HepG2 (cell line): ENCODE measurements around the gene TNN. TPM values are rescaled to one million over a fixed set of nuclear protein-coding genes. Genes with fewer than 3 reads are reported as not detected.

Experiments used
- ATAC-seq: fragments of 200-7000 bp; cut with Tn5 transposase; 3 replicates; pipeline ENCODE4 v1.9.1; 2020; ENCODE audit warnings: mild to moderate bottlenecking, moderate library complexity
- BruUV-seq: library from RNA; stranded (reverse); fragments of 400-500 nt; replicated peaks from 2 replicates; lab custom pipeline; 2021; lab: Mats Ljungman, UMichigan
- CTCF ChIA-PET: fragments of 300-600 bp; formaldehyde crosslinking; extraction: SDS; loops from one replicate; lab custom pipeline; 2021; ENCODE audit warnings: low total read pairs, inconsistent platforms, low intra/inter-chr PET ratio; lab: Yijun Ruan, JAX
- POLR2A ChIA-PET: fragments of 350-600 bp; sonication (Branson Sonifier 250); formaldehyde crosslinking; loops from one replicate; lab custom pipeline; 2020; ENCODE audit warnings: antibody characterized with exemption, inconsistent platforms; lab: Yijun Ruan, JAX
- DNase-seq: peaks from one replicate; pipeline ENCODE4 v3.0.0-alpha.2; 2015; ENCODE audit warnings: low spot score
- FAIRE-seq: peaks from 3 replicates; lab custom pipeline; 2011; peaks lifted over from hg19 to GRCh38; lab: Jason Lieb, UNC
- H2AFZ ChIP-seq: one replicate; pipeline ENCODE4 v1.6.1; 2011; ENCODE audit warnings: low read length, inconsistent platforms
- H3K27ac ChIP-seq: fragments of 300-600 bp; 3 replicates; pipeline ENCODE4 v1.8.0; 2011; ENCODE audit warnings: mixed run types, mild to moderate bottlenecking, mixed read lengths, low read length, inconsistent platforms; ENCODE audit not compliant: insufficient read depth; ENCODE audit errors: extremely low read length
- H3K27me3 ChIP-seq, 2 experiments: fragments of 200-600 bp in 1 of 2; 2 replicates in 1 of 2; 3 replicates in 1 of 2; pipeline versions ENCODE4 v1.6.0 to v1.8.0; 2011; ENCODE audit warnings: low read length in 2 of 2, mild to moderate bottlenecking in 2 of 2, moderate library complexity in 2 of 2, inconsistent platforms in 1 of 2; ENCODE audit not compliant: insufficient read depth in 2 of 2, control insufficient read depth in 1 of 2
- H3K36me3 ChIP-seq, 2 experiments: fragments of 200-600 bp in 1 of 2; replicated peaks in 1 of 2; 2 replicates in 1 of 2; 3 replicates in 1 of 2; pipeline versions ENCODE4 v1.5.1 to v1.8.0; 2011; ENCODE audit warnings: low read length in 2 of 2, inconsistent platforms in 1 of 2; ENCODE audit not compliant: insufficient read depth in 2 of 2, control insufficient read depth in 1 of 2
- H3K4me1 ChIP-seq: 2 replicates; pipeline ENCODE4 v1.5.1; 2012; ENCODE audit warnings: low read length, inconsistent platforms; ENCODE audit not compliant: insufficient read depth
- H3K4me2 ChIP-seq: 2 replicates; pipeline ENCODE4 v1.6.0; 2011; ENCODE audit warnings: low read depth, low read length, inconsistent platforms
- H3K4me3 ChIP-seq, 3 experiments: fragments of 200-600 bp in 1 of 3; sonication (generic), shearing (Covaris generic) in 1 of 3; replicated peaks in 1 of 3; 2 replicates each; pipeline ENCODE4 v1.5.1; 2011 to 2016; ENCODE audit warnings: low read length in 3 of 3, inconsistent platforms in 2 of 3, low read depth in 2 of 3, mild to moderate bottlenecking in 2 of 3, control low read depth in 1 of 3, mixed read lengths in 1 of 3; ENCODE audit not compliant: insufficient read depth in 1 of 3
- H3K79me2 ChIP-seq: one replicate; pipeline ENCODE4 v1.6.1; 2011; ENCODE audit warnings: low read length, inconsistent platforms; ENCODE audit not compliant: insufficient read depth
- H3K9ac ChIP-seq: 2 replicates; pipeline ENCODE4 v1.6.0; 2011; ENCODE audit warnings: mild to moderate bottlenecking, low read depth, low read length, inconsistent platforms; ENCODE audit not compliant: insufficient read depth
- H3K9me3 ChIP-seq: 2 replicates; pipeline ENCODE4 v1.5.1; 2012; ENCODE audit warnings: mild to moderate bottlenecking, low read length
- H4K20me1 ChIP-seq: 2 replicates; pipeline ENCODE4 v1.6.0; 2011; ENCODE audit warnings: inconsistent platforms, mild to moderate bottlenecking, low read length, moderate library complexity; ENCODE audit not compliant: insufficient read depth
- ATAD3A ChIP-seq: sonication (generic); formaldehyde crosslinking; IDR thresholded peaks from 2 replicates; pipeline ENCODE4 v1.4.0; 2020; ENCODE audit warnings: missing genetic modification reagents
- ATRX ChIP-seq: sonication (generic); formaldehyde crosslinking; IDR thresholded peaks from 2 replicates; pipeline ENCODE4 v1.4.0; 2020; ENCODE audit warnings: missing genetic modification reagents, borderline replicate concordance
- DMAP1 ChIP-seq: IDR thresholded peaks from 2 replicates; pipeline ENCODE4 v1.6.1; 2016
- HNF4A ChIP-seq: sonication (generic); formaldehyde crosslinking; IDR thresholded peaks from 2 replicates; pipeline ENCODE4 v1.4.0; 2020; ENCODE audit warnings: missing genetic modification reagents
- KDM5B ChIP-seq: sonication (generic); formaldehyde crosslinking; IDR thresholded peaks from 2 replicates; pipeline ENCODE4 v1.4.0; 2020; ENCODE audit warnings: missing genetic modification reagents, mild to moderate bottlenecking, borderline replicate concordance
- PHF21A ChIP-seq: sonication (generic); formaldehyde crosslinking; IDR thresholded peaks from 2 replicates; pipeline ENCODE4 v1.5.0; 2020; ENCODE audit warnings: mild to moderate bottlenecking, missing genetic modification reagents
- PPARG ChIP-seq: conservative IDR thresholded peaks from 2 replicates; pipeline ENCODE4 v1.6.1; 2016; ENCODE audit warnings: missing biosample characterization, missing genetic modification reagents
- SMARCE1 ChIP-seq: fragments of 450-650 bp; IDR thresholded peaks from 2 replicates; pipeline ENCODE4 v1.6.1; 2017; ENCODE audit warnings: borderline replicate concordance
- TBX3 ChIP-seq: fragments of 450-650 bp; IDR thresholded peaks from 2 replicates; pipeline ENCODE4 v1.6.1; 2017; ENCODE audit warnings: antibody characterized with exemption, mild to moderate bottlenecking, inconsistent platforms, borderline replicate concordance
- TCF12 ChIP-seq, 2 experiments: fragments of 450-650 bp in 1 of 2; sonication (generic) in 1 of 2; formaldehyde crosslinking in 1 of 2; IDR thresholded peaks; 2 replicates each; pipeline versions ENCODE4 v1.6.1 to v1.8.0; 2017 to 2022; ENCODE audit warnings: antibody characterized with exemption in 1 of 2, mild to moderate bottlenecking in 1 of 2, missing genetic modification reagents in 1 of 2, moderate library complexity in 1 of 2
- ZBTB10 ChIP-seq: sonication (generic); formaldehyde crosslinking; IDR thresholded peaks from 2 replicates; pipeline ENCODE4 v1.4.0; 2020; ENCODE audit warnings: missing genetic modification reagents, borderline replicate concordance
- ZKSCAN1 ChIP-seq: fragments of 150-350 bp; IDR thresholded peaks from 2 replicates; pipeline ENCODE4 v1.6.1; 2014; ENCODE audit warnings: low read length
- ZNF253 ChIP-seq: sonication (generic); formaldehyde crosslinking; IDR thresholded peaks from 2 replicates; pipeline ENCODE4 v1.8.0; 2022; ENCODE audit warnings: mild to moderate bottlenecking, missing genetic modification reagents, borderline replicate concordance
- ZNF256 ChIP-seq: sonication (generic); formaldehyde crosslinking; conservative IDR thresholded peaks from 2 replicates; pipeline ENCODE4 v1.4.0; 2020; ENCODE audit warnings: missing genetic modification reagents
- ZNF274 ChIP-seq: sonication (generic); formaldehyde crosslinking; IDR thresholded peaks from 2 replicates; pipeline ENCODE4 v1.5.1; 2020; ENCODE audit warnings: mild to moderate bottlenecking, missing genetic modification reagents
- ZNF550 ChIP-seq: sonication (generic); formaldehyde crosslinking; IDR thresholded peaks from 2 replicates; pipeline ENCODE4 v1.4.0; 2020; ENCODE audit warnings: mild to moderate bottlenecking, missing genetic modification reagents, borderline replicate concordance
- WGBS: methylation state at CpG from one replicate; pipeline ENCODE4 v1.1.6; 2017; ENCODE audit warnings: low lambda C conversion rate; 5-methylcytosine and 5-hydroxymethylcytosine counted together
- in situ Hi-C: cut with HindIII; loops from 2 replicates; pipeline ENCODE4 v1.10.0; 2017; ENCODE audit warnings: low pct_unique_long_range_greater_than_20kb; ENCODE audit not compliant: extremely low pct_ligation_motif_present
- intact Hi-C: fragments of 100-400 bp; cut with micrococcal nuclease; formaldehyde crosslinking; loops from one replicate; pipeline ENCODE4 v1.10.0; 2022; ENCODE audit not compliant: unreplicated experiment
- polyA plus RNA-seq, 8 experiments: library from polyadenylated mRNA; depleted of rRNA in 3 of 8; stranded (reverse) in 7 of 8; unstranded in 1 of 8; fragments of >200 nt; fragmentation: Illumina TruSeq in 4 of 8; extraction: Trizol in 4 of 8; gene quantifications; 2 replicates each; pipeline versions ENCODE4 v1.2.1 to v1.2.3, GENCODE V29; 2011 to 2016; ENCODE audit warnings: low read depth in 4 of 8, missing spikeins in 1 of 8, mixed read lengths in 1 of 8; ENCODE audit not compliant: insufficient read depth in 1 of 8
- total RNA-seq, 5 experiments: library from RNA; depleted of rRNA; stranded (reverse); fragments of >200 nt; fragmentation: Illumina TruSeq; extraction: Trizol; gene quantifications; 2 replicates each; pipeline ENCODE4 v1.2.3, GENCODE V29; 2016; ENCODE audit warnings: low read depth in 1 of 5

TNN gene
- total and polyA plus RNA-seq, 2 of the 13 experiments (the other 11 are each of a cell fraction or from before 2014, with no cell fraction given), result not detected

DNA sequence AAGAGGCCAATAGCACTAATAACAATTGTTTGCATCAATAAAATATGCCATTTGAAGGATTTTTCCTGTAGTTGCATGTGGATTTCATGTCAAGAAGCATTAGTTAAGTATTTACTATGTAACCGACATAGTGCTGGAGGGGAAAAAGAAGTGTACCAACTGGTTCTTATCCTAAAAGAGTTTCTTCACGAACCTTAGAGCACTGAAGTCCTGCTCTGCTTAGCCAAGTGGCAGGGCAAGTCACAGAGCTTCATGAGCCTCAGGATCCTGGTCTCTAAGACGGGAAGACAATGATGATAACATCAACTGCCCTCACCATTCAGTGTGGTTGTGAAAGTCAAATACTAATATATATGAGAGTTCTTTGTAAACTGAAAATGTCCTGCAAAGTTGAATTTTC is 110.8 kb downstream of the TNN start:
- ATAC-seq (no peak), FAIRE-seq (no peak), DNase-seq (no peak)
- Histone ChIP-seq H3K27ac (no peak overlapping the region), H3K4me3 (no peak overlapping the region), H4K20me1 (no peaks in the 10 kb centered on the region), H3K4me1 (no peaks in the 10 kb centered on the region), H3K9ac (no peak overlapping the region), H2AFZ (no peak overlapping the region), H3K27me3 (no peaks in the 10 kb centered on the region), H3K4me2 (no peak overlapping the region), H3K79me2 (no peaks in the 10 kb centered on the region), H3K9me3 (no peaks in the 10 kb centered on the region), H3K36me3 (no peaks in the 10 kb centered on the region)
- no TSS peak for BruUV-seq
- intact Hi-C loops (no loop called here), in situ Hi-C loops (no loop called here)
- ChIA-PET CTCF (no interaction called here), POLR2A (no interaction called here)
- TF ChIP-seq ZKSCAN1 (no peak), KDM5B (no peak)
- WGBS, result 33% methylated on average over 3 of the region's 3 CpGs

- no peak for FAIRE-seq
- H3K36me3 ChIP-seq, result no peaks in the 10 kb centered on the region
- H3K79me2 ChIP-seq, result no peaks in the 10 kb centered on the region
- POLR2A ChIA-PET, result no interaction called here
- ATAC-seq, result no peak
- no TSS peak for BruUV-seq
- no peaks in the 10 kb centered on the region for H4K20me1 ChIP-seq
- no peak overlapping the region for H3K9ac ChIP-seq
- 36% methylated on average over 2 of the region's 2 CpGs for WGBS
- no peak for TF ChIP-seq DMAP1 (CRISPR knock-in tag)
- TF ChIP-seq TBX3, result no peak
- TF ChIP-seq ZNF253 (CRISPR knock-in tag), result no peak
- no peak for TF ChIP-seq ZBTB10 (CRISPR knock-in tag)
- no peak for TF ChIP-seq ZNF550 (CRISPR knock-in tag)
- no peak for TF ChIP-seq ATAD3A (CRISPR knock-in tag)
- no peak for TF ChIP-seq TCF12 (IDR thresholded peaks at IDR 0.05)
- TF ChIP-seq TCF12 (CRISPR knock-in tag; IDR thresholded peaks at IDR 0.05), result no peak
- TF ChIP-seq PHF21A (CRISPR knock-in tag), result no peak
- no peak for TF ChIP-seq HNF4A (CRISPR knock-in tag)
- no peak for TF ChIP-seq ATRX (CRISPR knock-in tag)
- TF ChIP-seq SMARCE1, result no peak
- TF ChIP-seq ZNF274 (CRISPR knock-in tag), result no peak
- no peak for TF ChIP-seq ZNF256 (CRISPR knock-in tag)
- TF ChIP-seq PPARG (CRISPR knock-in tag), result no peak
- no peak for DNase-seq
- in situ Hi-C loops (no loop called here), intact Hi-C loops (no loop called here)
- no peaks in the 10 kb centered on the region for H3K4me1 ChIP-seq
- no peak overlapping the region for H3K27ac ChIP-seq
- no peaks in the 10 kb centered on the region for H3K27me3 ChIP-seq
- no peak overlapping the region for H2AFZ ChIP-seq
- CTCF ChIA-PET, result no interaction called here
- no peak overlapping the region for H3K4me3 ChIP-seq
- no peaks in the 10 kb centered on the region for H3K9me3 ChIP-seq
- H3K4me2 ChIP-seq, result no peak overlapping the region
These were observed 112.4 kb downstream of the TNN start for GRCh38 chr1:175179837-175180590.
